ENCODE results near the gene PTPRM.

GRCh38 chr18:7904529-7904928, 337.4 kb downstream of the PTPRM start:
- TF ChIP-seq POLR2A (IDR thresholded peaks at IDR 0.05; ENCODE audit: low read depth, low read length): no peak
- no peak for TF ChIP-seq POLR2AphosphoS5 (IDR thresholded peaks at IDR 0.05; ENCODE audit: low read depth, low read length)
- no peak for TF ChIP-seq TAF1 (IDR thresholded peaks at IDR 0.05; ENCODE audit: borderline replicate concordance, low read depth, low read length)

All from GM12892 (cell line).